GM19099 (cell line): ENCODE results near the gene NLRC5.

Experiments
- POLR2A ChIP-seq: IDR thresholded peaks from 3 replicates; pipeline ENCODE4 v1.6.1; 2011; ENCODE audit warnings: low read depth; ENCODE audit not compliant: insufficient read length; ENCODE audit errors: extremely low read depth

NLRC5 gene

DNA sequence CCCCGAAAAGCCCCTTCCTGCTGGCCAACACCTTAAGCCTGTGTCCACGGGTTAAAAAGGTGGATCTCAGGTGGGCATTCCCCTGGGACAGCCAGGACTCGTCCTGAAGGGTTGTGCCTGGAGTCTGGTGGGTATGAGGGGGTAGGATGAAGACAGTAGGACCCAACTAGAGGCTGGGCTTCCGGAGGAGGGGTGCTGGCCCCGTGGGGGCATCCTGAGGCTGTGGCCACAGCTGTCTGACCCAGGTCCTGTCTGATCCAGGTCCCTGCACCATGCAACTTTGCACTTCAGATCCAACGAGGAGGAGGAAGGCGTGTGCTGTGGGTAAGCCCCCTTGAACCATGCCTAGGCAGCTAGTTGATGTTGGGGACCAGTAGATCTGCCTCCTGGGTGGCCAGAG, 65.4 kb downstream of the NLRC5 start:
- no peak for TF ChIP-seq POLR2A

DNA sequence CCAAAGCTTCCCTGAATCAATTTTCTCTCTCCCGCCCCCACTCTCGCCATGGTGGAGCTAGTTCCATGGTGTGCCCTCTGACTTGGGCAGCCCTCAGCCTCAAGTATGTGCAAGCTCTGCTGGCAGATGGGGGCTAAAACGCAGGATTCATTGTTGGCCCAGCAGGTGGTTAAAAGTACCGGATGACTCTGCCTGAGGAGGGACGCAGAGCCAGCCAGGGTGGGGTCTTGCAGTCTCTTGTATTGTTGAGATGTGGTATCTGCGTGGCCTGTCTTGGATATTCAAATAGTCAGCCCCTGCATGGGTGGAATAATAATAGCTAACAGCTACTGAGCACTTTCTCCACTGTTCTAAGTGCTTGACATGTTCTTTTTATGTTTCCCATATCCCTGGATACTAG, 66.3 kb downstream of the NLRC5 start:
- TF ChIP-seq POLR2A: no peak

GRCh38 chr16:57058291-57058861, 69.0 kb downstream of the NLRC5 start:
- no peak for TF ChIP-seq POLR2A

- TF ChIP-seq POLR2A: no peak
Observed at GRCh38 chr16:57060323-57061083, 71.1 kb downstream of the NLRC5 start.

- no peak for TF ChIP-seq POLR2A
Observed at GRCh38 chr16:57061084-57061905, 71.9 kb downstream of the NLRC5 start.

DNA sequence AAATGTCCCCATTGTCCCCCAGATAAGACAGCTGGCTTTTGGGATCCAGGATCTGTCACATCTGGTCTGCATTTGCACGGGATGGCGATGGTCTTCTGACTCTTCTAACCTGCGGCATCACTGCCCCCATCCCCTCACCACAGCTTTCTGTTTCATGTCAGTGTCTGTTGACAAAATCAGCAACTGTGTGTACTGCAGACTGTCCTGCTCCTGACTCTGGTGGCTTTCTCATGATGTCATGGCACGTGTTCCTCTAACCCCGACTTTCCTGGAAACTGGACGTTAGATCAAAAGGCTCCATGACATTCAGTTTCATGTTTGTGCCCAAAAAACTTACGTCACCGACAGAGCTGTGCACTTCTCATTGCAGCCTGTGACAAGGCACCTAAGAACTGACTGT, 73.0 kb downstream of the NLRC5 start:
- no peak for TF ChIP-seq POLR2A

GRCh38 chr16:57064995-57065394, 75.6 kb downstream of the NLRC5 start:
- no peak for TF ChIP-seq POLR2A

DNA sequence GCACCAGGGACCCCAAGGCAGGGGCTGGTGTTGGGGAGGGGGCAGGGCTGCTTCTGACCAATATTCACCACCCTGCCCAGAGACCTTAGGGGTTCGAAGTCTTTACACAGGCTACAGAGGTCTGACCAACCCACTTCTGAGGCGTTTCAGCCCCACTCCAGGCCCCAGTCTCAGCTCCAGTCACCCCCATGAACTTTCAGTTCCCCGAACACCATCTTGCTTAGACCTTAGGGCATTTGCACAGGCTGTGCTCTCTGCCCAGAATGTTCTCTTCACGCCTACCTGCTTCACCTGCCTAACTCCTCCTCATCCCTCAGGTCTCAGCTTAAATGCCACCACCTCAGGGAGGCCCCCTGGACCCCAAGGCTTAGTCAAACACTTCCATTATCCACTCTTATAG, 77.3 kb downstream of the NLRC5 start:
- no peak for TF ChIP-seq POLR2A

DNA sequence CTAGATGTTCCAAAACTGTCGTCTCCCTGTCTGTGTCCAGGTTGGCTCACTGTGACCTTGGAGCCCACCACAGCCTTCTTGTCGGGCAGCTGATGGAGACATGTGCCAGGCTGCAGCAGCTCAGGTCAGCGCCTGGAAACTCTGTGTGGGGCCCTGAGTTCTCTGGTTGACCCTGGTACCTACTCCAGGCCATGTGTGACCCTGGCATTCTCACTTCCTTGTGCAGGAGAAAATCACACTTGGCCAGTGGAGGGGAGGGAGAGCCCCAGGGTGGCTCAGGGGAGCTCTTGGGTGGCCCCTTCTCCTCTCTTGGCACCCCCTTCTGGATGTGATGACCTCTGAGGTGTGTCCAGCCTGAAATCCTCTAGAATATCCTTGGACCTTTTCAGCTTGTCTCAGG, 78.0 kb downstream of the NLRC5 start:
- TF ChIP-seq POLR2A: no peak

DNA sequence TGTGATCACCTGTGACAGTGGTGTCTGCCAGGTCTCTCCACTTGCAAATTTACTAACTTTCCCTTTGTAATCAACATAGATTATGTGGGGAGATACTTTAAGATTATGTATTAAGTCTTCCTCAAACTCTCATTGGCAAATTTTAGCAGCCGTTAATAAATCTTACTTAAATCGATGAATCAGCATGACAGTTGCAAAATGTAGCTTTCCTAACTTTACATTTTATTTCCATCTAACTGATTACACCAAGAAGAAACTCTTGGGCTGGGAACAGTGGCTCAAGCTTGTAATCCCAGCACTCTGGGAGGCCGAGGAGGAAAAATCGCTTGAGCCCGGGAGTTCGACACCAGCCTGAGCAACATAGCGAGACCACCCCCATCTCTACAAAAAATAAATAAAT, 79.7 kb downstream of the NLRC5 start:
- no peak for TF ChIP-seq POLR2A

- peak; percentile 14 for TF ChIP-seq POLR2A
Observed at GRCh38 chr16:57069635-57070370, 80.4 kb downstream of the NLRC5 start.

GRCh38 chr16:57070424-57070823, 81.1 kb downstream of the NLRC5 start:
- TF ChIP-seq POLR2A: no peak

GRCh38 chr16:57071831-57072582, 82.7 kb downstream of the NLRC5 start:
- no peak for TF ChIP-seq POLR2A

DNA sequence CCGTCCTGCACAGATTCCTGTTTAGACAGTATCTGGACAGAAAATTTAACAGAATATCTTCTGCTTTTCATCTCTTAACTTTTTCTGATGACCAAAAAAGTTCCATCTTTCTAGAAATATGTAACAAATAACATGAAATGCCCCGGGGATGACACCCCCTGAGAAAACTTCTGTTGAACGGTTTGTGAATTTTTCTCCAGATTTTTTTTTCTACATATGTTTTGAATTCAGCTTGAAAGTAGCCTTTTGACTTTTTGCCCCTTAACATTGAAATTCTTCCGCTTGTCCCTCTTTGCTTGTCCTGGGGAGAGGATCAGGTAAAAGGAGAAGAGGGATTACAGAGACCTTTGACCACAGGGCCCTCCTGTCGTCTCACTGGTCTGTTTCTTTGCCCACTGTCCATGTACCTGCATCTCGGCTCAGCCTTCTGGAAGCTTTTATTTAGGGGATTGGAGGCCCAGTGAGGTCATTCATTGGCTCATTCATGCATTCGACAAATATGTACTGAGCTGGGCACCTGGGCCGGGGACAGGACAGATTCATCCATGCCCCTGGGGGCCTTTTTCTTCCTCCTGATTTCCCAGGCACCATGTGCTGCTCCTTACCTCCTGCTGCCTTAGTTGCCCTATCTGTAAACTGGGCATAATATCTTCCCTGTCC, 83.4 kb downstream of the NLRC5 start:
- TF ChIP-seq POLR2A: no peak

GRCh38 chr16:57077714-57078113, 88.4 kb downstream of the NLRC5 start:
- TF ChIP-seq POLR2A: no peak

DNA sequence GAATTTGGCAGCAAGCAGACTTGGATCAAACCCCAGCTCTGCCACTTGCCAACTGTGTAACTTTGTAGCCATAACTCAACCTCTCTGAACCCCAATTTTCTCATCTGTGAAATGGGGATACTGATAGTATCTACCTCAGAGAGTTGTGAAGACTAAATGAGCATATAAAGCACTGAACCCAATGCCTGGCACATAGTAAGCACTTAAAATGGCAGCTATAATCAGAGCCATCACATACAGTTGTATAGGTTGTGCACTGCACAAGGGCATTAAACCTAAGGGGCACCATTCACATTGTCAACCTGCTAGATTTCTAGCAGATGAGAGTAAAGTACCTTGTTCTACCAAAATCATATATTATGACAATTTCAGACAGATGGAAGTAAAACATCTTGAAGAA, 92.4 kb downstream of the NLRC5 start:
- TF ChIP-seq POLR2A: no peak
